Nephron progenitor cell (in vitro differentiated cells): ENCODE measurements around the gene SLC26A2.

Experiments
- DNase-seq: peaks from one replicate; pipeline ENCODE4 v3.0.0; 2021
- H3K27ac Mint-ChIP-seq: 2 replicates; pipeline ENCODE4 v1.8.0; 2021; ENCODE audit warnings: mild to moderate bottlenecking, moderate library complexity, mixed read lengths
- H3K27me3 Mint-ChIP-seq: 2 replicates; pipeline ENCODE4 v1.8.0; 2021; ENCODE audit warnings: mild to moderate bottlenecking, low read depth, mixed read lengths; ENCODE audit not compliant: poor library complexity
- H3K36me3 Mint-ChIP-seq: 2 replicates; pipeline ENCODE4 v1.8.0; 2021; ENCODE audit warnings: low read depth, mixed read lengths
- H3K4me1 Mint-ChIP-seq: 2 replicates; pipeline ENCODE4 v1.8.0; 2021; ENCODE audit warnings: mixed read lengths
- H3K4me3 Mint-ChIP-seq: 2 replicates; pipeline ENCODE4 v1.8.0; 2021; ENCODE audit warnings: mild to moderate bottlenecking, moderate library complexity, mixed read lengths
- H3K9me3 Mint-ChIP-seq: 2 replicates; pipeline ENCODE4 v1.8.0; 2021; ENCODE audit warnings: mild to moderate bottlenecking, moderate library complexity, mixed read lengths
- TF ChIP-seq, protein P1 (sequence below): fragments of 200-600 bp; sonication (generic); IDR thresholded peaks from 2 replicates; pipeline ENCODE4 v1.5.0; 2021; ENCODE audit warnings: antibody characterized with exemption

The SLC26A2 gene

DNA sequence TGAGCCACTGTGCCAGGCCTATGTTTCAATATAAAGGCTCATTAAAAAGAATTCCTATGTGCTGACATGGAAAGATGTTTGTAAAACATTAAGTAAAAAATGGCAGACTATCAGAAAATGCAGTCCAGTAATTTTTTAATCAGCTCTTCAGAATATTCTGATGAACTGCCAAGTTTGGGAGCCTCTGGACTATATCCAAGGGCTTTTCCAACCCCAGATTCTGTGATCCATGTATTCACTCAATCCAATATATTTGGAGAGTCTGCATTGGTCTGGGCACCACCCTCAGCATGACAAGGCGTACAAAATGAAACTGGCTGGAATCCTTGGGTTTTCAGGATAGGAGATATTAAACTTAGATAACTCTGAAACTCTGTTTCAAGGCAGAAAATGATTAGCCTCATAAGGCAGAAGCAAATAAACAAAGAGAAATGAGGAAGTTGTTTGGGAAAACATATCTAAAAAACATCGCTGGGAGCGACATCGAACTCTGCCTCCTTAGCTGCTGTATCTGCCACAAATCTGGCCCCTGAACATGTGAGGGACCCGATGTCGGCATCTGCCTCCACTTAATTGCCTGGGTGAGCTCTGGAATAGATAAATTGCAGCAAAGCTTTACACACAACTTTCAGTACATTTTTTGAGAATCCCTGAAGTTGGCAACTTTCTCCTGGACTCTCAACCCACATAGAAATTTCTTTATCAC is 30.4 kb upstream of the SLC26A2 start:
- H3K27me3 Mint-ChIP-seq: peaks cover 44% of the 10 kb centered on the region
- H3K4me3 Mint-ChIP-seq: no peak overlapping the region
- no peaks in the 10 kb centered on the region for H3K9me3 Mint-ChIP-seq
- H3K4me1 Mint-ChIP-seq: no peaks in the 10 kb centered on the region
- no peak overlapping the region for H3K27ac Mint-ChIP-seq
- TF ChIP-seq, protein P1, sequence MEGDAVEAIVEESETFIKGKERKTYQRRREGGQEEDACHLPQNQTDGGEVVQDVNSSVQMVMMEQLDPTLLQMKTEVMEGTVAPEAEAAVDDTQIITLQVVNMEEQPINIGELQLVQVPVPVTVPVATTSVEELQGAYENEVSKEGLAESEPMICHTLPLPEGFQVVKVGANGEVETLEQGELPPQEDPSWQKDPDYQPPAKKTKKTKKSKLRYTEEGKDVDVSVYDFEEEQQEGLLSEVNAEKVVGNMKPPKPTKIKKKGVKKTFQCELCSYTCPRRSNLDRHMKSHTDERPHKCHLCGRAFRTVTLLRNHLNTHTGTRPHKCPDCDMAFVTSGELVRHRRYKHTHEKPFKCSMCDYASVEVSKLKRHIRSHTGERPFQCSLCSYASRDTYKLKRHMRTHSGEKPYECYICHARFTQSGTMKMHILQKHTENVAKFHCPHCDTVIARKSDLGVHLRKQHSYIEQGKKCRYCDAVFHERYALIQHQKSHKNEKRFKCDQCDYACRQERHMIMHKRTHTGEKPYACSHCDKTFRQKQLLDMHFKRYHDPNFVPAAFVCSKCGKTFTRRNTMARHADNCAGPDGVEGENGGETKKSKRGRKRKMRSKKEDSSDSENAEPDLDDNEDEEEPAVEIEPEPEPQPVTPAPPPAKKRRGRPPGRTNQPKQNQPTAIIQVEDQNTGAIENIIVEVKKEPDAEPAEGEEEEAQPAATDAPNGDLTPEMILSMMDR: no peak
- H3K36me3 Mint-ChIP-seq: no peaks in the 10 kb centered on the region
- DNase-seq: no peak

DNA sequence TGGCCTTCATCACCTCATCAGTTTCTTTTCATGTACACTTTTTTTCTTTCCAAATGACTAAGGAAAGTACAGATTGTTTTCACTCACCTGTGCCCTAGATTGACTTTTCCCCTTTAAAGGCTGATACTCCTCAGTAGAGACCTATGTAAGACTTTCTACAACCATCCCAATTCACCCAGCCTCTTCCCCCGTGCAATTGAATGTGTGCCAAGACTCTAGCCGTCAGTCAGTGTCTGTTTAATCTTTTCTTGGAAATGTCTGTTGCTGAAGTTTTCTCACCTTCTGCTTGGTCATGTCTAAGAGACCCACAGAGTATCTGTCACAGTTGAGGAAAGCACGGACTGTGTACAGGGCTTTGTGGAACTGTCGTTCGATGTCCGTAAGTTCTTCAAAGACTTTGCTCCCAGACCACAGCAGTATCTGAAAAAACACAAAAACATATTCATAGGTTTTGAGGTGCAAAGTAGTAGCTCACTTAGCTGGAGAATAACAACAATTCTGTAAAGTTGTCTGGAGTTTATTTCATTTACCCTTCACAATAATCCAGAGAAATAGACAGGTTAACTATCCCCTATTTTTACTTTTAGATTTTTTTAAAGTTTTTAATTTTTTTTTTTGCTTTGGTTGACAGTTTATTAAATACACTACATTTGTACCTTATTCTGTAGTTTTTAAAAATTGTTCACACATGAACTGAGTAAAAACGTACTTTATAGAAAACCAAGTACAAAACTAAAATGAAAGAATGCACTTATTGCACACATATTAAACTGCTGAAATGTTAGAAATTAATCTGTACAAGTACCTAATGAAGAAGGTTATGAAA is 29.6 kb upstream of the SLC26A2 start:
- no peak for DNase-seq
- H3K9me3 Mint-ChIP-seq: no peaks in the 10 kb centered on the region
- H3K27me3 Mint-ChIP-seq: peaks cover 51% of the 10 kb centered on the region
- H3K27ac Mint-ChIP-seq: no peak overlapping the region
- TF ChIP-seq, protein P1: no peak
- H3K36me3 Mint-ChIP-seq: no peaks in the 10 kb centered on the region
- H3K4me1 Mint-ChIP-seq: no peaks in the 10 kb centered on the region
- no peak overlapping the region for H3K4me3 Mint-ChIP-seq

DNA sequence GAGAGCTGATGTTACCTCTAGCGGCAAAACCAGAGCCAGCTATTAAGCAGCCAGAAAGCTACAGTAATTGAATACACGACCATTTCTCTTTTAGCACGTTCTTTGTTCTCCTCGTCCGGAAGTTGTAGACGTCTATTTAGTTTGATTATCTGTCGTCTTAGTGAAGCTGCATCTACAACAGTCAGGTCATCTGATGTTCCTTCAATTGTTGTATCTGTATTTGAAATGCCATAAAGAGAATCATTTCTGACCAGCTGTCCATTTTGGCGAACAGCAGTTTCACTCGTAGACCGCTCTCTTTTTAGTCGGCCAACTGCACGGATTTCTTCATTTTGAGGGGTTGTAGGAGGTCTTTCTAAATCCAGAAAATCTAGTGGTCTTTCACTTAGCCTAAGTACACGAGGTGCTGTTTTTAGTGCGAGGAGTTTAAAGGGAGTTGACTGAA is 28.5 kb upstream of the SLC26A2 start:
- Mint-ChIP-seq H3K4me1 (no peaks in the 10 kb centered on the region), H3K9me3 (no peaks in the 10 kb centered on the region), H3K4me3 (no peak overlapping the region), H3K27ac (no peak overlapping the region), H3K36me3 (no peaks in the 10 kb centered on the region), H3K27me3 (peaks cover 51% of the 10 kb centered on the region)
- no peak for DNase-seq
- TF ChIP-seq, protein P1: no peak

DNA sequence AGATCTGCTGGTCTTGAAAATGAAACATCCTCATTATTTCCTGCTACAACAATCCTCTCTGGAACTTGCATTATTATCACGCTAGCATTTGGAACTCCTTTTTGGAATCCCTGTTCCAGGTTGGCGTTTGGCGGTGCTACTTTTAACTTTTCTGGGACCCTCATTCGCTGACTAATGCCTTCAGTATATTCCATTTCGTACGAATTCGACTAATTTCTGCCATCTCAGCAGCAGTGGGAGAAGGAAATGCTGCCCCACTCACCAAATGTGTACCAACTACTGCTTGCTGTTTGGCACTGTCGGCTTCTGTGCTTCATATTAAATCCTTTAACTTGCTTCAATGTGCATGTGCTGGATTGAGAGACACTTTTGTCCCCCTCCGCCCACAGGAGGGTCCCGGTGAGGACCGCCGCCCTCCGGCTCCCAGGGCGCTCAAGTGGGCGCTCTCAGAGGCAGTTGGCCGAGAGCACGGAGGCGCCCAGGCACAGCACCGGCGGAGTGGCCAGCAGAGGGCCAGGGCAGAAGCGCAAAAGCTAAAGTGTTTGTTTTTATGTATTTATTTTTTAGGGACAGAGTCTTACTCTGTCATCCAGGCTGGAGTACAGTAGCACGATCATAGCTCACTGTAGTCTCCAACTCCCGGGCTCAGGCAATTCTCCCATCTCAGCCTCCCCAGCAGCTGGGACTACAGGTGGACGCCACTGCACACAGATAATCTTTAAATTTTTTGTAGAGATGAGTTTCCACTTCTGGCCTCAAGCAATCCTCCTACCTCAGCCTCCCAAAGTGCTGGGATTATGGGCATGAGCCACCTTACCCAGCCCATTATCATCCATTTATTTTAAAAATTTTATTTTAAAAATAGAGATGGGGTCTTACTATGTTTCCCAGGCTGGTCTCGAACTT is 27.9 kb upstream of the SLC26A2 start:
- Mint-ChIP-seq H3K36me3 (no peaks in the 10 kb centered on the region), H3K4me3 (no peak overlapping the region), H3K4me1 (no peaks in the 10 kb centered on the region), H3K27ac (no peak overlapping the region), H3K9me3 (no peaks in the 10 kb centered on the region), H3K27me3 (peaks cover 51% of the 10 kb centered on the region)
- TF ChIP-seq, protein P1: peak; percentile 37
- peak; percentile 37 for DNase-seq

DNA sequence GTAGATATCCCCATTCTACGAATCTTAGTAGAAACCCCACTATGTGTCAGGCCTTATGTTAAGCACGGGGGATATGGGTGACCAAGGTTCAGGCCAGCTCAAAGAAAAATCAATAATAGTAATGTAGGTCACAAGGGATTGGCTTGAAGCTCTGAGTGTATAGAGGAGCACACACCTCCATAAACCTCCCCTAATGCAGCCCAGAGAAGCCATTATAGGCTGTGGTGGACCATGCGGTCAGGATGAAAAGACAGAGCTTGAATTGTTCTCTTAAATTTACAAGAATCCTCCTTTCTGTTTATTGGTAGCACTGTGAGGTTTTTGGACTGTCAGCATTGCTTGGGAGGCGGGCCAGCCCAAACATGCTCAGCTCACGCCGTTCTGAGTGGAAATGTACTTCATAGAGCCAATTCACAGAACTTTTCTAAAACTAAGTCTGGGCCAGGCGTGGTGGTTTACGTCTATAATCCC is 25.1 kb upstream of the SLC26A2 start:
- no peak overlapping the region for H3K27ac Mint-ChIP-seq
- TF ChIP-seq, protein P1: no peak
- peaks cover 43% of the 10 kb centered on the region for H3K27me3 Mint-ChIP-seq
- DNase-seq: no peak
- no peaks in the 10 kb centered on the region for H3K9me3 Mint-ChIP-seq
- H3K4me1 Mint-ChIP-seq: no peaks in the 10 kb centered on the region
- no peaks in the 10 kb centered on the region for H3K36me3 Mint-ChIP-seq
- H3K4me3 Mint-ChIP-seq: no peak overlapping the region
